ENCODE measurements around the gene SRD5A2. TPM values are rescaled to one million over a fixed set of nuclear protein-coding genes. Genes with fewer than 3 reads are reported as not detected.
"Not testable (repeated sequence)": the region's sequence is repeated elsewhere in the genome, so short reads cannot be mapped to it uniquely, and the experiment has no call there.

The SRD5A2 gene
- total and polyA plus RNA-seq, 4 donors, result 0.35 to 5.3 (median 2.3) TPM

- Histone ChIP-seq H3K4me1 (ENCODE audit: control insufficient read depth in 5 of 5, insufficient read depth in 5 of 5, low read length in 5 of 5) (no peaks in the 10 kb centered on the region), H3K9me3 (ENCODE audit: control insufficient read depth in 4 of 4, insufficient read depth in 3 of 4, low read length in 3 of 4) (no peaks in the 10 kb centered on the region), H3K9ac (ENCODE audit: insufficient read depth in 1 of 2, low read length in 2 of 2) (no peak overlapping the region), H3K36me3 (ENCODE audit: control insufficient read depth in 4 of 4, insufficient read depth in 4 of 4, low read length in 4 of 4) (no peaks in the 10 kb centered on the region), H3K27ac (ENCODE audit: low read depth in 1 of 2, low read length in 1 of 2) (no peak overlapping the region), H3K4me3 (no peak overlapping the region), H3K27me3 (ENCODE audit: control insufficient read depth in 3 of 3, insufficient read depth in 3 of 3, low read length in 2 of 3) (no peaks in the 10 kb centered on the region)
- TF ChIP-seq CTCF (IDR thresholded peaks at IDR 0.05; ENCODE audit: control extremely low read depth, extremely low read depth), result no peak
- no peak for ATAC-seq (ENCODE audit: insufficient read depth, low FRiP score)
- 74 to 85% methylated on average over 2 of the region's 2 CpGs for WGBS, 2 donors
- no peak for DNase-seq
These were observed 76.4 kb downstream of the SRD5A2 start for GRCh38 chr2:31504311-31504710.

- not testable (repeated sequence) for H3K36me3 ChIP-seq (ENCODE audit: control insufficient read depth in 4 of 4, insufficient read depth in 4 of 4, low read length in 4 of 4); H3K27ac ChIP-seq (ENCODE audit: low read depth in 1 of 2, low read length in 1 of 2); H3K27me3 ChIP-seq (ENCODE audit: control insufficient read depth in 3 of 3, insufficient read depth in 3 of 3, low read length in 2 of 3); H3K4me3 ChIP-seq; DNase-seq; H3K4me1 ChIP-seq (ENCODE audit: control insufficient read depth in 5 of 5, insufficient read depth in 5 of 5, low read length in 5 of 5); H3K9me3 ChIP-seq (ENCODE audit: control insufficient read depth in 4 of 4, insufficient read depth in 3 of 4, low read length in 3 of 4); ATAC-seq (ENCODE audit: insufficient read depth, low FRiP score); H3K9ac ChIP-seq (ENCODE audit: insufficient read depth in 1 of 2, low read length in 2 of 2)
- 84 to 91% methylated on average over 21 of the region's 21 CpGs for WGBS, 2 donors
These were observed 84.3 kb downstream of the SRD5A2 start for GRCh38 chr2:31496451-31496874.

- not testable (repeated sequence) for H3K9me3 ChIP-seq (ENCODE audit: control insufficient read depth in 4 of 4, insufficient read depth in 3 of 4, low read length in 3 of 4); H3K36me3 ChIP-seq (ENCODE audit: control insufficient read depth in 4 of 4, insufficient read depth in 4 of 4, low read length in 4 of 4); H3K4me1 ChIP-seq (ENCODE audit: control insufficient read depth in 5 of 5, insufficient read depth in 5 of 5, low read length in 5 of 5); H3K4me3 ChIP-seq; H3K27me3 ChIP-seq (ENCODE audit: control insufficient read depth in 3 of 3, insufficient read depth in 3 of 3, low read length in 2 of 3); H3K27ac ChIP-seq (ENCODE audit: low read depth in 1 of 2, low read length in 1 of 2); ATAC-seq (ENCODE audit: insufficient read depth, low FRiP score); H3K9ac ChIP-seq (ENCODE audit: insufficient read depth in 1 of 2, low read length in 2 of 2)
- 47 to 62% methylated on average over 3 of the region's 3 CpGs for WGBS, 2 donors
- DNase-seq, result peak in 2 of 3 donors; percentile 24 to 25
These were observed 91.4 kb downstream of the SRD5A2 start for GRCh38 chr2:31489339-31489738.

- H3K27me3 ChIP-seq (ENCODE audit: control insufficient read depth in 3 of 3, insufficient read depth in 3 of 3, low read length in 2 of 3), result no peaks in the 10 kb centered on the region
- DNase-seq, result no peak
- H3K27ac ChIP-seq (ENCODE audit: low read depth in 1 of 2, low read length in 1 of 2), result no peak overlapping the region
- H3K36me3 ChIP-seq (ENCODE audit: control insufficient read depth in 4 of 4, insufficient read depth in 4 of 4, low read length in 4 of 4), result no peaks in the 10 kb centered on the region
- no peak overlapping the region for H3K9ac ChIP-seq (ENCODE audit: insufficient read depth in 1 of 2, low read length in 2 of 2)
- 77 to 85% methylated on average over 2 of the region's 2 CpGs for WGBS, 2 donors
- no peak for TF ChIP-seq CTCF (IDR thresholded peaks at IDR 0.05; ENCODE audit: control extremely low read depth, extremely low read depth)
- H3K9me3 ChIP-seq (ENCODE audit: control insufficient read depth in 4 of 4, insufficient read depth in 3 of 4, low read length in 3 of 4), result peaks cover 0 to 9% (median 0%) of the 10 kb centered on the region in 4 donors
- no peak for ATAC-seq (ENCODE audit: insufficient read depth, low FRiP score)
- H3K4me1 ChIP-seq (ENCODE audit: control insufficient read depth in 5 of 5, insufficient read depth in 5 of 5, low read length in 5 of 5), result no peaks in the 10 kb centered on the region
- H3K4me3 ChIP-seq, result no peak overlapping the region
These were observed 97.5 kb downstream of the SRD5A2 start for GRCh38 chr2:31483246-31483645.

Measured in lung (tissue), 12 donors.